Vagina (tissue), 2 donors: ENCODE data around the gene TEAD4.

Experiments
- CTCF ChIP-seq, 3 experiments: fragments of 450-650 bp in 2 of 3; fragments of 200-600 bp in 1 of 3; sonication (generic) in 1 of 3; IDR thresholded peaks; one replicate each; pipeline ENCODE4 v1.5.1; 2017 to 2019; ENCODE audit warnings: antibody characterized with exemption in 3 of 3, mild to moderate bottlenecking in 2 of 3, moderate library complexity in 2 of 3
- POLR2A ChIP-seq, 2 donors: fragments of 450-650 bp; IDR thresholded peaks; one replicate each; pipeline ENCODE4 v1.6.1; 2017; ENCODE audit warnings: antibody characterized with exemption in 2 of 2, mild to moderate bottlenecking in 2 of 2, moderate library complexity in 2 of 2
- POLR2AphosphoS5 ChIP-seq, 2 donors: sonication (generic); formaldehyde crosslinking; IDR thresholded peaks; one replicate each; pipeline ENCODE4 v1.9.0; 2017; ENCODE audit warnings: antibody characterized with exemption in 2 of 2, mild to moderate bottlenecking in 2 of 2, low read depth in 1 of 2; ENCODE audit not compliant: insufficient read depth in 1 of 2

GRCh38 chr12:2963154-2963759 is 4.1 kb downstream of the TEAD4 start:
- TF ChIP-seq POLR2AphosphoS5 (IDR thresholded peaks at IDR 0.05; ENCODE audit: insufficient read depth in 1 of 2, low read depth in 1 of 2): no peak
- no peak for TF ChIP-seq CTCF (IDR thresholded peaks at IDR 0.05)
- no peak for TF ChIP-seq POLR2A (IDR thresholded peaks at IDR 0.05)
